ENCODE results near the gene EXOC2.
A peak's percentile ranks its signal among the peaks of the same experiment; 100 is the strongest.
"Not testable (repeated sequence)": the region's sequence is repeated elsewhere in the genome, so short reads cannot be mapped to it uniquely, and the experiment has no call there.

EXOC2 gene

DNA sequence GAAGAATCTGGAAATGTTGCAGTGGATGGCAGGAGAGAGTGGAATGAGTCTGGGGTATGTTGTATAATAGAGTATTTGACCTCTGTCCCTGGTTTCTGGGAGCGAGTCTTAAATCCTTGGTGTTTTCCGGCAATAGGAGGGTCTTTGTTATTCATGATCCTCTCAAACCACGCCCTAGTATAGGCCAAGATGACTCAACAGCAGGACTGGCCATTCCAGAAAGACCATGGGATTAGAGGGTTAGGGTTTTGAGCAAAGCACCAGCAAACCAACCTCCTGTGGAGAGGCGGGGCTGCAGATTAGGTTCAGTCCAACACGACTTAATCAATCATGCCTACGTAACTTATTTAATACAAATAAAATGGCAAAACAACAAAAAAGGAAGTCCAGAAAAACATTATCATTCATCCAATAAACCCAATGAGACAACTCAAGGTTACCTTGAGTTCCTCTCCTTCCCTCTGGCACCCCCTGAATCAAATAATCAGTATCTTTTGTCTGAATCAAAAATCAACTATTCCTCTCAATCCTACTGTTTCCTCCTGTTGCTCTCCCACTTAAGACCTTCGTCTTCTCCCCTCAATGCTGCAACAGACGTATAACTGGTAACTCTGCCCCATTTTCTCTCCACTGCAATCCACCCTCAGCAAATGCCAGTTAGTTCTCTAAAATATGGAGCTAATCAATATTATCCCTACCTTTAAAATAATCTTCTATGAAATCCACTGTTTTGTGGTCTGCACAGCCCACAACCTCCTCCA, 51.5 kb downstream of the EXOC2 start:
- no peak for DNase-seq (ENCODE audit: low read depth in 3 of 3)

DNA sequence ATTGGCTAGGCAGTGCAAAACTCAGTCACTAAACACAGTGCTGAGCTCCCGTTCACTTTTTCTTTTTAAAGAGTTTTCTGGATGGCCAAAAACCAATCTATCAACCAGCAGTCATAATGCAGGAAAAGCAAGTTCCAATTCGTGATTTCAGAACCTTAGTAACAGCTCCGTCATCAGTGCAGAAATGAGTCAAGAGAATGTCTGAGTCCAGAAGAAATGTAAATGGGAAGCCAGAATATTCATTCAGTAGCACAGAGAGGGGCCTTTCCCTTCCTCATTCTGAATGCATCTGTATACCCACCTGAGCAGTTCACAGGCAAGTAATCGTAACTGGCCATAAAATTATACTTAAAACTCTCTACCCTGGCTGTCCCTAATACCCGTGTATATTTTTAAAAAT, 56.5 kb downstream of the EXOC2 start:
- DNase-seq (ENCODE audit: low read depth in 3 of 3), result no peak

DNA sequence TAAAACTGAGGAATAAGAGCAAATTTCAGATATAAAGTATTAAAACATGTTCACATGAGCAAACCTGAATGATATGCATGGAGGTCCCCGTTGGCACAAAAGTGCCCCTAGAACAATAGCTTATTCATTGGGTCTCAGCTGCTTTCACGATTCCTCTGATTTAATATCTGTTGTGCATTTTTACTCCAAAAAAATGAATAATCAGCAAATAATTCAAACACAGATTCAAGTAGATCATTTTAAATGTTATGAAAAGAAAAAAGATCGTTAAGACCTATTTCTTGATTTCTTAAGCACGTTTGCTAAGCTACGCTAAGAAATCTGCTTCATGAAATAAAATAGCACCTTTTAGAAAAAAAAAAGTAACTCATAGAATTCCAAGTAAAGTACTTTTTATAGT, 57.7 kb downstream of the EXOC2 start:
- DNase-seq (ENCODE audit: low read depth in 3 of 3), result no peak

DNA sequence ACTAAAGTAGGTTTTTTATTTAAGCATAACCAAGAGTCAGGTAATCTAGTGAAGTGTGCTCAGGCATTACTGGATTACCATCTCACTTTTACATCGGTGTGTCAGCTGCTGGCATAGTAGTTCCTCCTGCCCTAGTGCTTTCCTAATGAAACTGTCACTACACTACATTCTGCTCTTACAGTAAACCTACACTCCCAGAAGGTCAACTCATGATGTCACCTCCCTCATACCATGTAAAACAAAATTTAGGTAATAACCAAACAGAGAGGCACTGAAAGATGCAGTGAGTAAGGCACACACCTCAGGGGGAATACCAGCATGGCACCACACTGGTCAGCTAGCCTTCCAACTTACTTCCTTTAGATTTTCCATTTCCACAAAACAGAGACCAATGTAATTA, 59.3 kb downstream of the EXOC2 start:
- DNase-seq (ENCODE audit: low read depth in 3 of 3), result no peak

DNA sequence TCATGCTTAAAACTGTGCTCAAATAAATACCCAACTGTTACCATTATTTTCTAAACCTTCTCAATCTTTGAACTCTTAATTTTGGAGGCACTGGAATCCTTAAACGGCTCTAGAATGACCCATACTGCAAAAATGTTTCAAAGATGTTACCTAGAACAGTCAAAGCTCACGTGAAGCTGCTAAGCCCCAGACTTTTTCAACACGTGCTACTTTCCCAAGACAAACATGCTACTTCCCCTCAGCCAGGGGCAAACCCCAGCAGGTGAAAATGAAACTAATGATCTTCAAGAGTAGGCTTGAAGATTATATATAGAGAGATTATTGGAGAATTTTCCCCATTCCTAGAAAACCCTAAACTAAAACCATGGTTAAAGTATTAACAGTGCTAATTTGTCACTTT, 64.2 kb downstream of the EXOC2 start:
- no peak for DNase-seq (ENCODE audit: low read depth in 3 of 3)

DNA sequence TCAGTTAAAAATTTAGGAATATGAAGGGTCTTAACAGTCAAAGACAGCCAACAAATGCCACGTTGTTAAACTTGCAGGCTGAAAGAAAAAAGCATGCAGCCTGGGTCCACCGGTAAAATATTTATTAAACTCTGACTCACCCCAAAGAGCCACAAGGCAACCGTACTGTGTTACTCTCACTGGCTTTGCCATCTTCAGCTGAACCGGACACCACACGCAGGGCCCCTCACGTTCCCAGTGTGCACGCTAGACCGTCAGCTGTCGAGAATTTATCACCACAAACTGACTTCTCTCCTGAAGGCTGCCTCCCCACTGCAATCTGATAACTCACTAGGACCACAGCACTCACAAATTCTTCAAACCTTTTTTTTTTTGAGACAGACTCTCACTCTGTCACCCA, 66.7 kb downstream of the EXOC2 start:
- DNase-seq (ENCODE audit: low read depth in 3 of 3), result no peak

DNA sequence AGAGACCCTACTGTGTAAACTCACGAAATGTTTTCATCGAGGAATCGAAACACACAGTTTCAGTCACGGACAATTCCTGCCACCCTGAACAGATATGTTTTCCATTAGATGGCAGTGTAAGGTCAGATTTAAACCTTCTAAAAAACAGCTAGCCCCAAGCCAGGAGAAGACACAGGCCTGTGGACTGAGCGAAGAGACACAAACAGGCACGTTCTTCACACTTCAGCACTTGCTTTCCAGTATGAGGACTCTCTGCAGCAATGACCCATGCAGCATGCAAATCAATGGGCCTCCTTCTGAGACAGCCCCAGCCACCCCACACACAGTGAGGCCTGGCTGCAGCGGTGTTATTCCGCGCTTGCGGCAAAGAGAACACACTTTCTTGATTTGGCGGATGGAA, 68.0 kb downstream of the EXOC2 start:
- no peak for DNase-seq (ENCODE audit: low read depth in 3 of 3)

DNA sequence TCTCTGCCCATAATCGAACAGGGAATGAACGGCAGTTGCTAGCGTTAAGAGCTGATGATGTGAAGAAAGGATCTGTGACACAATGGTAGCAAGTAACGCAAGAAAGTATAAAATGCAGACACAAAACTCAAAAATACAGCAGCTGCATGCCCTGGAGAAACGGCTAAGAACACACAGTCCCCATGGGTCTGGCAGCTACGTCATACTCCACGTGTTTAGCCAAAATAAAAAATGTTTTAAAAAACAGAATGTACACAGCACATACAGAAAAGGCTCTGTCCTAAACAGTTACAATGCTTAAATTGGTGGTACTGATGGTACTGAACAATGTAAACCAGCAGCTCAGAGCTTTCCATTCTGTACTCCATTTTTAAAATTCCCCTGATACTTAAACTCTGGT, 70.5 kb downstream of the EXOC2 start:
- DNase-seq (ENCODE audit: low read depth in 3 of 3), result no peak

DNA sequence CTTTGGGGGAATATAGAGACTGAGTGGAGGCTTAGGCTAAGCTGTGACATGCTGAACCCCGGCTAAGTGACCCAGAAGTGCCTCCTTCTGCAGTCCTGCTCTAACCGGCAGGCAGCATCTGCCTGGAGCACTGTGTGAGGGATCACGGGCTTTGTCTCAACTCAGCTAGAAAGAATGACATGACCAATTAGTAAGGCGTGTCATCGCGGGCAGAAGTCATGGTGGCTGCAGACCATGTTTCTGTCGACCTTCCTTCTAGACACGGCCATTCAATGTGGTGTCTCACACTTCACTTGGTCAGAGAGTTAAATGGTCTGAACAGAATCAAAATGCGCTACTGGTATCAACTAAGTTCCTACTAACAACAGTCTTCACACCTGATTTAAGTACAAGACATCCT, 71.0 kb downstream of the EXOC2 start:
- no peak for DNase-seq (ENCODE audit: low read depth in 3 of 3)

DNA sequence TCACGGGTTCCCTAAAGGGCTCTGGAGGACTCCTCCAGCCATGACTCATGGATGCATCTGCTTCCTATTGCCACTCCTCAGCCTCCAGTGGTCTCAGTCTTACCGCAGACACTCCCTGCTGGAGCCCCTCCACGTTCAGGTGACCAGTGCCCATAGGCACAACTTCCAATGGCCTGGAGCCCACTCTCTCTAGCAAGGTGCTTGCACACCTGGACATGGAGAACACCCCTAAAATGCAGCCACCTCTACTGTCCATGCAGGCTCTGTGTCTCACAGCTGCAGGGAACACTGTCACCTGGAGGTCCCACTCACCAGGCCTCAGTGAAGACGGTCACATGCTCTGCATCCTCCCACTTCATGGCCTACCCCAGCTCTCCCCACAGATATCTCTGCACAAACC, 72.0 kb downstream of the EXOC2 start:
- no peak for DNase-seq (ENCODE audit: low read depth in 3 of 3)

DNA sequence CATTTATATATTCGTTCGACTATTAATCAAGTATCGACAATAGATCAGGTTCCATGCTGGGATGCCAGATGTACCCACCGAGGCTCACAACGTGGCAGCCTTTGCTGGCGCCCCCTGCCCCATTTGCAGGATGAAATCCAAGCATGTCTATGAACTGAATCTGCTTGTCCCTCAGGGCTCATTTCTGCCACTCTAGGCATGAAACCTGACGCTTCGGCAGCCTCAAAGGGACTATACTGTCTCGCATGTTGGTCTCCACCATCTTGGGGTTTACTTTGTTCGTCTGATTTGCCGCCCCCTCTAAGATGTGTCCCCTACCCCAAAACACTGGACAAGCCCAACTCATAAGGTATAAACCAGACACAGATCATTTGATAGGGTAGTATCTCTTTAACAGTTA, 72.8 kb downstream of the EXOC2 start:
- no peak for DNase-seq (ENCODE audit: low read depth in 3 of 3)

DNA sequence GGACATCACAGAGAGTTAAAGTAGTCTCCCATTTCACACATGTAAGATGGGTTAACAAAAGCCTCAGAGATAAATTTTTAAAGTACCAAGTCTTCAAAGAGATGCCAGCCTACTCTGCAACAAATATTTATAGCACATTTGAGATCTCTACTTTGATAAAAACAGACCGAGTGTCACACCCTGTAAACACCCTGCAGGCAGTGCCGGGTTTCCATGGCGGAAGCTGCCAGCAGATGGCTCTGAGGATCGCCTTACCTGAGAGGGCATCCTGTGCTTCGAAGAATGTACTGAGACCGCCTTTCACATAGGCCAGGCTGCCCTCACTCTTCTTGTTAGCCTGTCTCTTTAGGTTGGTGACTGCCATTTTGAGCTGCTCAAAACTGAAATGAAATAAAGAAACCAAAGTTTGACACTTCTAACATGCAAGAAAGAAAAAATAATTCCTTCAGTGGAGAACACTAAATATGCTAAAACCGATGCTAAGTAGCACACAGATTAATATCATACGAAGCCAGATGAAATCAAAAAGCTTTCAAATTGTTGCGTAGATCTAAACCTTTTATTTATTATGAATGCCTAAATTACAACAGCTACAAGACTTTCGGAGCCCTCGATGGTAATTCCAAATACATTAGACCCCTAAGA, 75.4 kb downstream of the EXOC2 start:
- DNase-seq (ENCODE audit: low read depth in 3 of 3), result peak in 1 of 3 experiments; percentile 4

DNA sequence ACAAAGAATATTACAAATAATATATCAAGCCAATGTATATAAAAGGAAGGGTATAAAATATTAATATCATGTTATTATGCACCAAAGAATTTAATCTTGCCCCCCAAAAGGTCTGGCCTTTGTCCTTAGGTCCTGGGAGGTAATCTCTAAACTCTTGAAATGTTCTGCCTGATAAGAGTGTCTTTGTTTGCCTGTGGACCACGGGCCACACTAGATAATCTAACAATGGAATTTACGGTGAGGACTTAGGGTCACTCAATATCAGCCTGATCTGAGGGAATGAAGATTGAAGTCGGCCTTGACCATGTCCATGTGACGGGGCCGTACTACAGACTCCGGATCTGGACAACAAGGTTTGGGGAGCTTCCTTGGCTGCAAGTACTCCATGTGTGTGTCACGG, 79.0 kb downstream of the EXOC2 start:
- no peak for DNase-seq (ENCODE audit: low read depth in 3 of 3)

DNA sequence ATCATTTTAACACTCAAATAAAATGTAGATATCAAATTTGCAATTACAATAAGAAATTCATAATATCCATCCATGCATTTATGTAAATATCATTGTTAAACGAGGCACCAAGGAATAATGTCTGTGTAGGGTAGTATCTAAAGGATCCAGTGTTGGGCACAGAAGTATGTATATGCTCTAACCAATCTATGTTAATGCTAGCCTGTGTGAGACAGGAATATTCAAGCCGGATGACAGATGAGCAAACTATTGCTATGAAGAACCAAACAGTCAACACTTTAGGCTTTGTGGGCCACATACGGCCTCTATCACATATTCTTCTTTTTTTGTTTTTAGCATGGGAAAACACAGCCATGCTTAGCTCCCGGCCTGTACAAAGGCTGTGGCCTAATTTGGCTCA, 81.0 kb downstream of the EXOC2 start:
- no peak for DNase-seq (ENCODE audit: low read depth in 3 of 3)

DNA sequence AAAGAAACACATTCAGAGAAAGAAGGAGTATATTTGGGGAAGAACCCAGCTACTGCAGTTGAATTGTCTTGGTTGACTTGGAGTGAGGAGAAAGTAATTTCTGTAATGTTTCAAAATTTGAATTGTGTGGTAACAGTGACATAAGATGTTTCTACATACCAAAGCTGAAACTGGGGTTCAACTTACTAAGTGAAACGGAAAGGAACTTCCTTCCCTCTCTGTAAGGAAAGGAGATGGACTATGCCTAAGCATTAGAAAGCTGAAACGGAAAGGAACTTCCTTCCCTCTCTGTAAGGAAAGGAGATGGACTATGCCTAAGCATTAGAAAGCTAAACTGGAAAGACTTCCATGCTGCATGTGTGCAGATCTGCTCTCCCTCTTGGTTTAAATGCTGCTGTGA, 82.1 kb downstream of the EXOC2 start:
- no peak for DNase-seq (ENCODE audit: low read depth in 3 of 3)

DNA sequence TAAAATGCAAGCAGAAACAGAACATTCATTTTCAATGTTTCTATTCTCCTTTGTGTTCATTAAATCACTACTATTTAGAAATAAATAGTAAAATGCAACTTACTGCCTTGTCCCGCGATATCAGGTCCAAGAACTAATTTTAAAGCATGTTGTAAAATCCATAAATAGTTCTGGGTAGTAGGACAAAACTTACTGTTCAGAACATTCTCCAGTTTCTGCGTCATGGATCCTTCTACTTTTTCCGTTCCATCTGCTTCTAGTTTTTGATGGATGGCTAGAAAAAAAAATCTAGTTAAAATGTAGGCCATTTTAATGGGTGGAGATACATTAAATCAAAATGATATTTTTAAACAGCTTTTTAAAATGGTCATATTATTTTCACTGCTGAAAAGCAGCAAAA, 83.0 kb downstream of the EXOC2 start:
- no peak for DNase-seq (ENCODE audit: low read depth in 3 of 3)

DNA sequence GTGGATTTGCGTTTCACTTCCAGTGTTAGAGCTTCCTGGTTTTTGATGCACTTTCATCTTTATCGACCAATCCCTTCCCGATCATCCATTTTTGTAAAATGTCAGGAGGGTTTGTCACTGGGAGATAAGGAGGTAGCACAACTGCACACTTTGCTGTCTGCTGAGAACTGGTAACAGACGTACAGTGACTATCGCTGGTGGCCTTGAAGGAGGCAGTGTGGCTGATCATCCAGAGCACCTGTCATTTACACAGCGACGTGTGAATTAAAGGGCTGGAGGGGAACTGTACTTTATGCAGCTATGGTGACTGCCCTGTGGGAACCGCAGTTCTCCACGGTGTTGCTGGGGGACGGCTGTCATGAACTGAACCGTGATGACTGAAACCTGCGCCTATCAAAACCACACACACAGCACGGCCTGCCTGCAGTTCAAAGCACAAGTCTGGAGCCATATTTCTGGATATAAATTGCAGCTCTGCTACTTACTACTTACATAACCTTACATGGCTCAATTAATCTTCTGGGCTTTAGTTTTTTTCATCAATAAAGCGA, 86.0 kb downstream of the EXOC2 start:
- no peak for DNase-seq (ENCODE audit: low read depth in 3 of 3)

DNA sequence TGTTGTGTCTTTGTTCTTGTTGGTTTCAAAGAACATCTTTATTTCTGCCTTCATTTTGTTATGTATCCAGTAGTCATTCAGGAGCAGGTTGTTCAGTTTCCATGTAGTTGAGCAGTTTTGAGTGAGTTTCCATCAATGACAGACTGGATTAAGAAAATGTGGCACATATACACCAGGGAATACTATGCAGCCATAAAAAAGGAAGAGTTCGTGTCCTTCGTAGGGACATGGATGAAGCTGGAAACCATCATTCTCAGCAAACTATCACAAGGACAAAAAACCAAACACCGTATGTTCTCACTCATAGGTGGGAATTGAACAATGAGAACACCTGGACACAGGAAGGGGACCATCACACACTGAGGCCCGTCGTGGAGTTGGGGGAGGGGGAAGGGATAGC, 87.0 kb downstream of the EXOC2 start:
- DNase-seq (ENCODE audit: low read depth in 3 of 3), result not testable (repeated sequence)

DNA sequence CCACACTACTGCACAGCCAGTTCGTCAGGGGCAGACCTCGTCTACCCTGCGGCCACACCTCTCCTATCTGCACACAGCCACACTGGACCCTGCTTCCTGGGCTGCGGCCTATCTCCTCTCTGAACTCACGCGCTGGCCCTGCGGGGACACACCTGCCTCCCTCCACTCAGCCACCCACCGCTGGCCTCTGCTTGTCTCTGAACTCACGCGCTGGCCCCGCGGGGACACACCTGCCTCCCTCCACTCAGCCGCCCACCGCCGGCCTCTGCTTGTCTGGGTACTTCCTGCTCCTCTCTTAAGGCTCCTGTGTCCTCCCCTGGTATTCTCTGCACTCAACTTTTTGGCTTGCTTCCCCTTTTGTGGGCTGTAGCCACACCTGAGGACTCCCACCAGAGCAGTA, 88.4 kb downstream of the EXOC2 start:
- no peak for DNase-seq (ENCODE audit: low read depth in 3 of 3)

DNA sequence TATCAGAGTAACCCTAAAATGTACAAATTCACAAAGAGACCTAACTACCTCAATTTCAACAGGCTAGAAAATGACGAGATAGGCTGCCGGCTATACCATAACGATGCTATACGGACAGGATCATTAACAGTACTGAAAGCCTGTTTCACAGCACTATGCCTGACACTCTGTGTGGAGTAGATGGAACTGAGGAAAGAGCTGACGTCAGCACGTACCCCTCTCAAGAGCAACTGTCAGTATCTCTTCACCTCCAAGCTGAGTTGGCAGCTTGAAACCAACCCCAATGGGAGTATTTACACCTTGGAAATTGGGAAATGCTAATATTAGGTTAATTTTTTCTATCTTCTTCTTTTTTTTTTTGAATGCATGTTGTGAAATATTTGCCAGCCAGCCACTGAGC, 89.7 kb downstream of the EXOC2 start:
- no peak for DNase-seq (ENCODE audit: low read depth in 3 of 3)

DNA sequence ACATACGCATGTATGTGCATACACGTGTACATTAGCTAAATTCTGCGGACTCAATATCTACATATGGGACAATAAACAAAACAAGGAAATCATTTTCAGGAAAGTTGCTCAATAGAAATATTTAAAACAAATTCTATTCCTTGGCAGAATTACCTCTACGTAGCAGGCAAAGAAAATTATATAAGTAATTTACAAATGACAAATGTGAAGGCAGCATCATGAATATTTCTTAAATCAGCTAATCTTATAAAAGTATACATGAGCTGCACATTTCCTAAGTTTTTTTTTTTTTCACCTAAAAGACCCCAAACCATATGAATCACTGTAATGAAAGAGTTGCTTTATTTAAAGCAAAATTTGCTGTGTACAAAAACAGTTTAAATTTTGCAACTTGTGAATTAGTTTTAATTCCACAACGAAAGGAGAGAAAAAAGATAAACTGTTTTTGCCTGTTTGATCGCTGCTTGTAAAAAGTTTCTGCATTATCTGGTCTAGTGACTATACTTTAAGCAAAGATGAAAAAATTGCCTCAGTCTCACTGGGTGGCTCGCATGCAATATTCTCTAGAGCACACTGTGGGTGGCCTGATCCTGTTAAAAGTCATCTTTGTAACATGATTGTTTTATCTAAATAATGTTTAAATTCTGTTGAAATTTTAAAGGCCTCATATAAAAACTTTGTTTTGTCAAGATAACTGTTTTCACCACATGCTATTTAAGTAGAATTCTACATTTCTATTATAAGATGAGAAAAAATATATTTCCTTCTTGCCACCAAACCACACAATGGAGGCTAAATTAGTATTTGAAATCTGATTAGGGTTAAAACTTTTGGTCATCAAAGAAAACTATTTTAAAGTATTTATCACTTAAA, 93.1 kb downstream of the EXOC2 start:
- no peak for DNase-seq (ENCODE audit: low read depth in 3 of 3)

DNA sequence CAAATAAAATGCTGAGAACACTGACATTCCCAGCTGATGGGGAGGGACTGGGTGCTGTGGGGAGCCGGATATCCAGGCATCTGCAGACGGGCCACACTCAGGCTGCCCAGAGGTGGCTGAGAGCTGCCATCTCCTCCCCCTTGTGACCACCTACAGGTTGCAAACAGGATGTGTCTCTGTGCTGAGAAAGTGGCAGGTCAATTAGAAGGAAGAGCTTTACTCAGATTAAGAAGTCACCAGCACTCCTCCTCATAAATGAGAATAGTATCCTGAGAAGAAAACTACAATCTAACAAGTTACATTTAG, 99.1 kb downstream of the EXOC2 start:
- DNase-seq (ENCODE audit: low read depth in 3 of 3), result no peak
